Esophagus squamous epithelium (tissue), 4 donors: ENCODE data around the gene CLOCK.

Experiments used
- POLR2A ChIP-seq, 4 donors: fragments of 450-650 bp; IDR thresholded peaks; one replicate each; pipeline ENCODE4 v1.6.1; 2017; ENCODE audit warnings: antibody characterized with exemption in 4 of 4, mild to moderate bottlenecking in 4 of 4, moderate library complexity in 3 of 4
- TF ChIP-seq, protein P1 (sequence below), 6 experiments: fragments of 450-650 bp in 4 of 6; fragments of 200-600 bp in 2 of 6; sonication (generic) in 2 of 6; IDR thresholded peaks; one replicate each; pipeline ENCODE4 v1.5.1; 2016 to 2019; ENCODE audit warnings: antibody characterized with exemption in 6 of 6, mild to moderate bottlenecking in 4 of 6, moderate library complexity in 4 of 6

DNA sequence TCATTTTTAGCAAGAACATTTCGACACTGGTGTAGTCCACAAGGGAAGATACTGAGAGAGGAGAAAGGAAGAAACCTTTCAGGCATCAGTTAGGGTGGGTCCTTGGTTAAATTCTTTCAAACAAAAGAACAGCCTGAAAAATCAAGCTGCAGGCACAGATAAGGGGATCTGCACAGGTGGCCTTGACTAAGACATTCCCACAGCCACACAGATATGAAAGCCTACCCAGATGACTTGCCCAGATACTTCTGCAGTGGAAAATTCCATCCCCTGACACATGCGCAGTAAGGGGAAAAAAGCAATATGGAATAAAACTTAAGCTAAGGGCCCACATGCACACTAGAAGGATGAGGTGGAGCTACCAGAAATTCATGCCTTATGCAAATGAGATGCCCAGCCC, 159.9 kb downstream of the CLOCK start:
- TF ChIP-seq POLR2A (IDR thresholded peaks at IDR 0.05): no peak
- TF ChIP-seq, protein P1, sequence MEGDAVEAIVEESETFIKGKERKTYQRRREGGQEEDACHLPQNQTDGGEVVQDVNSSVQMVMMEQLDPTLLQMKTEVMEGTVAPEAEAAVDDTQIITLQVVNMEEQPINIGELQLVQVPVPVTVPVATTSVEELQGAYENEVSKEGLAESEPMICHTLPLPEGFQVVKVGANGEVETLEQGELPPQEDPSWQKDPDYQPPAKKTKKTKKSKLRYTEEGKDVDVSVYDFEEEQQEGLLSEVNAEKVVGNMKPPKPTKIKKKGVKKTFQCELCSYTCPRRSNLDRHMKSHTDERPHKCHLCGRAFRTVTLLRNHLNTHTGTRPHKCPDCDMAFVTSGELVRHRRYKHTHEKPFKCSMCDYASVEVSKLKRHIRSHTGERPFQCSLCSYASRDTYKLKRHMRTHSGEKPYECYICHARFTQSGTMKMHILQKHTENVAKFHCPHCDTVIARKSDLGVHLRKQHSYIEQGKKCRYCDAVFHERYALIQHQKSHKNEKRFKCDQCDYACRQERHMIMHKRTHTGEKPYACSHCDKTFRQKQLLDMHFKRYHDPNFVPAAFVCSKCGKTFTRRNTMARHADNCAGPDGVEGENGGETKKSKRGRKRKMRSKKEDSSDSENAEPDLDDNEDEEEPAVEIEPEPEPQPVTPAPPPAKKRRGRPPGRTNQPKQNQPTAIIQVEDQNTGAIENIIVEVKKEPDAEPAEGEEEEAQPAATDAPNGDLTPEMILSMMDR (IDR thresholded peaks at IDR 0.05): no peak
